HFFc6 (cell line): ENCODE measurements around the gene RNF115. TPM values are rescaled to one million over a fixed set of nuclear protein-coding genes. Genes with fewer than 3 reads are reported as not detected.

Experiments used
- DNase-seq: peaks from one replicate; pipeline ENCODE4 v3.0.0-alpha.2; 2018
- H3K27ac Mint-ChIP-seq: 2 replicates; pipeline ENCODE4 v1.8.0; 2020; ENCODE audit warnings: mild to moderate bottlenecking, mixed read lengths
- H3K27me3 Mint-ChIP-seq: 2 replicates; pipeline ENCODE4 v1.8.0; 2021; ENCODE audit warnings: mild to moderate bottlenecking, moderate library complexity, mixed read lengths; ENCODE audit not compliant: insufficient read depth
- H3K36me3 Mint-ChIP-seq: 2 replicates; pipeline ENCODE4 v1.8.0; 2021; ENCODE audit warnings: low read depth, mixed read lengths
- H3K4me1 Mint-ChIP-seq: 2 replicates; pipeline ENCODE4 v1.8.0; 2020; ENCODE audit warnings: low read depth, mixed read lengths
- H3K4me3 Mint-ChIP-seq: 2 replicates; pipeline ENCODE4 v1.8.0; 2020; ENCODE audit warnings: mild to moderate bottlenecking, moderate library complexity, mixed read lengths
- H3K9me3 Mint-ChIP-seq: 2 replicates; pipeline ENCODE4 v1.8.0; 2020; ENCODE audit warnings: mild to moderate bottlenecking, mixed read lengths
- CTCF ChIP-seq: fragments of 200-600 bp; sonication (generic); IDR thresholded peaks from 2 replicates; pipeline ENCODE4 v1.5.0; 2021; ENCODE audit warnings: antibody characterized with exemption, mild to moderate bottlenecking
- long read RNA-seq: library from polyadenylated mRNA; unstranded; transcript quantifications from one replicate; pipeline ENCODE4 v2.0.0, GENCODE V29; 2019
- total RNA-seq, 6 experiments: library from RNA; stranded (reverse); fragmentation: NEBNext Ultra II Directional; extraction: Animal tissue kit (Norgen Biotek cat#: 25700); gene quantifications; 2 replicates in 1 of 6; 3 replicates in 5 of 6; pipeline ENCODE4 v1.2.3, GENCODE V29; 2021

Gene RNF115
- total RNA-seq: 10 to 100 TPM; 14.0 to 23.0 (median 21.2) TPM
- long read RNA-seq, full-length matches to known transcripts: 42 of 58 reads
- long read RNA-seq, partial matches to known transcripts: 2 of 58 reads
- long read RNA-seq, other reads (novel, unspliced or antisense): 14 of 58 reads

- peak within 1 kb of the TSS; percentile 95 for H3K4me3 Mint-ChIP-seq
- H3K27me3 Mint-ChIP-seq: peaks cover 4% of the 10 kb centered on the region; the same call in 1 of the 2 replicates
- TF ChIP-seq CTCF: no peak
- peak; percentile 90 for DNase-seq
- no peaks in the 10 kb centered on the region for H3K9me3 Mint-ChIP-seq
- H3K36me3 Mint-ChIP-seq: peaks cover 34% of the 10 kb centered on the region
- peaks cover 30% of the 10 kb centered on the region for H3K4me1 Mint-ChIP-seq
- peak within 1 kb of the TSS; percentile 97 for H3K27ac Mint-ChIP-seq
These were observed at the start of gene RNF115, which contains the start of gene POLR3C for GRCh38 chr1:145823565-145824498. Gene RNF115, minus strand, starts transcription at chr1:145824095. Its CDS starts 222 bp downstream, at chr1:145823873. Gene POLR3C, plus strand, starts transcription at chr1:145824200. Its CDS starts 1,577 bp downstream, at chr1:145825777.

- Mint-ChIP-seq H3K27me3 (peaks cover 22% of the 10 kb centered on the region), H3K27ac (peak overlapping the region; percentile 77), H3K36me3 (no peaks in the 10 kb centered on the region), H3K4me3 (peak overlapping the region; percentile 87), H3K4me1 (peaks cover 19% of the 10 kb centered on the region), H3K9me3 (no peaks in the 10 kb centered on the region)
- DNase-seq: peak; percentile 25
- TF ChIP-seq CTCF: no peak
These were observed 48.4 kb upstream of the RNF115 start for GRCh38 chr1:145871994-145872924.

DNA sequence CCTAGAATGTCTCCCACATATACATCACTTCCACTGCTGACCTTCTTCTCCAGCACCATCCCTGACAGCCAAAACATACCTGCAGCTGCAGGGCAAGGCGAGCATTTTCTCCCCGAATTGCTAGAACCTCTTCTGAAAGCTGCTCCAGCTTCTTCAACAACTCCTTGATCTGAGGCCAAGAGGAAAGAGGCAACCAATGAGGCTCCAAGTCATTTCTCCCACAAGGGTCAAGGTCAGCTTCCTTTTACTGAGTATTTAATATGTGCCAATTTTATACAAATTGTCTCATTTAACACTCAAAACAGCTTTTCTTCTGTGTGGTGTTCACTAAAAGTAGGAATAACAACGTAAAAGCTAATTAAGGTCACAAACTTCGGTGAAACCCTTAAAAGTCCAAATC, 44.3 kb upstream of the RNF115 start:
- peaks cover 19% of the 10 kb centered on the region for H3K4me1 Mint-ChIP-seq
- no peaks in the 10 kb centered on the region for H3K36me3 Mint-ChIP-seq
- H3K27me3 Mint-ChIP-seq: peaks cover 16% of the 10 kb centered on the region
- H3K4me3 Mint-ChIP-seq: no peak overlapping the region
- H3K9me3 Mint-ChIP-seq: no peaks in the 10 kb centered on the region
- TF ChIP-seq CTCF: no peak
- no peak overlapping the region for H3K27ac Mint-ChIP-seq
- no peak for DNase-seq

GRCh38 chr1:145863282-145864018, 39.6 kb upstream of the RNF115 start:
- H3K4me1 Mint-ChIP-seq: peaks cover 5% of the 10 kb centered on the region
- no peak overlapping the region for H3K27ac Mint-ChIP-seq
- H3K27me3 Mint-ChIP-seq: peaks cover 11% of the 10 kb centered on the region
- H3K9me3 Mint-ChIP-seq: no peaks in the 10 kb centered on the region
- H3K36me3 Mint-ChIP-seq: no peaks in the 10 kb centered on the region
- DNase-seq: no peak
- no peak for TF ChIP-seq CTCF
- no peak overlapping the region for H3K4me3 Mint-ChIP-seq
